H9 (cell line): ENCODE measurements around the gene PDE7B. TPM values are rescaled to one million over a fixed set of nuclear protein-coding genes. Genes with fewer than 3 reads are reported as not detected.

Source experiments
- DNase-seq: peaks from one replicate; pipeline ENCODE4 v3.0.0-alpha.2; 2017
- H2AFZ ChIP-seq: one replicate; pipeline ENCODE4 v1.6.1; 2013; ENCODE audit warnings: mild to moderate bottlenecking, low read length, control low read depth, moderate library complexity
- H2AK5ac ChIP-seq: 2 replicates; pipeline ENCODE4 v1.6.1; 2013; ENCODE audit warnings: low read length, control low read depth, mixed read lengths; ENCODE audit not compliant: insufficient read length
- H2BK120ac ChIP-seq: one replicate; pipeline ENCODE4 v1.6.1; 2013; ENCODE audit warnings: low read depth, mild to moderate bottlenecking, low read length, control low read depth, inconsistent platforms; ENCODE audit not compliant: poor library complexity, severe bottlenecking
- H2BK12ac ChIP-seq: 2 replicates; pipeline ENCODE4 v1.6.1; 2013; ENCODE audit warnings: low read length, control low read depth, mixed read lengths, low read depth; ENCODE audit not compliant: insufficient read length
- H2BK15ac ChIP-seq: 2 replicates; pipeline ENCODE4 v1.6.1; 2013; ENCODE audit warnings: low read depth, low read length, control low read depth
- H2BK20ac ChIP-seq: one replicate; pipeline ENCODE4 v1.6.1; 2013; ENCODE audit warnings: low read depth, mild to moderate bottlenecking, low read length, control low read depth, inconsistent platforms; ENCODE audit not compliant: poor library complexity, severe bottlenecking
- H2BK5ac ChIP-seq: 2 replicates; pipeline ENCODE4 v1.6.1; 2013; ENCODE audit warnings: low read length, control low read depth, mixed read lengths; ENCODE audit not compliant: insufficient read length
- H3K14ac ChIP-seq: 2 replicates; pipeline ENCODE4 v1.6.1; 2013; ENCODE audit warnings: low read length, control low read depth; ENCODE audit not compliant: insufficient read depth
- H3K18ac ChIP-seq: 2 replicates; pipeline ENCODE4 v1.6.1; 2013; ENCODE audit warnings: low read depth, mild to moderate bottlenecking, mixed read lengths, low read length, control low read depth; ENCODE audit not compliant: insufficient read length
- H3K23ac ChIP-seq: 2 replicates; pipeline ENCODE4 v1.6.1; 2013; ENCODE audit warnings: low read length, control low read depth, mixed read lengths, low read depth; ENCODE audit not compliant: insufficient read length
- H3K23me2 ChIP-seq: 2 replicates; pipeline ENCODE4 v1.6.1; 2013; ENCODE audit warnings: low read depth, mild to moderate bottlenecking, mixed read lengths, low read length, control low read depth; ENCODE audit not compliant: insufficient read length, poor library complexity, severe bottlenecking
- H3K27ac ChIP-seq: 2 replicates; pipeline ENCODE4 v1.5.1; 2013; ENCODE audit warnings: low read length, control low read depth, mixed read lengths, low read depth; ENCODE audit not compliant: insufficient read length
- H3K27me3 ChIP-seq: 2 replicates; pipeline ENCODE4 v1.6.1; 2013; ENCODE audit warnings: low read length, control low read depth, inconsistent platforms; ENCODE audit not compliant: insufficient read depth
- H3K4ac ChIP-seq: 2 replicates; pipeline ENCODE4 v1.6.1; 2013; ENCODE audit warnings: low read depth, mild to moderate bottlenecking, control low read depth, inconsistent platforms, low read length, moderate library complexity
- H3K4me1 ChIP-seq: 2 replicates; pipeline ENCODE4 v1.6.1; 2013; ENCODE audit warnings: low read length, control low read depth, inconsistent platforms; ENCODE audit not compliant: insufficient read depth
- H3K4me2 ChIP-seq: 2 replicates; pipeline ENCODE4 v1.6.1; 2013; ENCODE audit warnings: low read length, control low read depth, mixed read lengths; ENCODE audit not compliant: insufficient read length, insufficient read depth
- H3K56ac ChIP-seq: 2 replicates; pipeline ENCODE4 v1.6.1; 2013; ENCODE audit warnings: low read depth, mild to moderate bottlenecking, mixed read lengths, low read length, control low read depth; ENCODE audit not compliant: insufficient read length
- H3K79me1 ChIP-seq: 2 replicates; pipeline ENCODE4 v1.6.1; 2013; ENCODE audit warnings: low read depth, mild to moderate bottlenecking, moderate library complexity, low read length, control low read depth, inconsistent platforms; ENCODE audit not compliant: insufficient read depth, poor library complexity, severe bottlenecking
- H3K79me2 ChIP-seq: 2 replicates; pipeline ENCODE4 v1.6.1; 2013; ENCODE audit warnings: low read length, control low read depth, inconsistent platforms; ENCODE audit not compliant: insufficient read depth
- H3K9ac ChIP-seq: 2 replicates; pipeline ENCODE4 v1.6.1; 2013; ENCODE audit warnings: low read length, control low read depth, mixed read lengths; ENCODE audit not compliant: insufficient read length; ENCODE audit errors: extremely low read depth
- H3K9me3 ChIP-seq: one replicate; pipeline ENCODE4 v1.6.1; 2013; ENCODE audit warnings: low read depth, low read length, inconsistent platforms; ENCODE audit not compliant: control insufficient read depth
- H3T11ph ChIP-seq: one replicate; pipeline ENCODE4 v1.6.1; 2013; ENCODE audit warnings: mild to moderate bottlenecking, low read length, control low read depth, inconsistent platforms
- H4K20me1 ChIP-seq: one replicate; pipeline ENCODE4 v1.6.1; 2013; ENCODE audit not compliant: control insufficient read depth, insufficient read length, insufficient read depth
- H4K5ac ChIP-seq: 2 replicates; pipeline ENCODE4 v1.6.1; 2013; ENCODE audit warnings: low read depth, mild to moderate bottlenecking, mixed read lengths, low read length, control low read depth; ENCODE audit not compliant: insufficient read length
- H4K8ac ChIP-seq: replicated peaks from 2 replicates; pipeline ENCODE4 v1.6.1; 2013; ENCODE audit warnings: low read length, control low read depth, mixed read lengths, low read depth; ENCODE audit not compliant: insufficient read length
- H4K91ac ChIP-seq: 2 replicates; pipeline ENCODE4 v1.6.1; 2013; ENCODE audit warnings: low read depth, mild to moderate bottlenecking, moderate library complexity, mixed read lengths, low read length, control low read depth; ENCODE audit not compliant: insufficient read length
- H3K27ac Mint-ChIP-seq, 3 experiments: 2 replicates in 2 of 3; 3 replicates in 1 of 3; pipeline ENCODE4 v1.8.0; 2020 to 2021; ENCODE audit warnings: mixed read lengths in 3 of 3, mild to moderate bottlenecking in 1 of 3, moderate library complexity in 1 of 3
- H3K27me3 Mint-ChIP-seq: 2 replicates; pipeline ENCODE4 v1.8.0; 2021; ENCODE audit warnings: low read depth, mild to moderate bottlenecking, moderate library complexity, mixed read lengths
- H3K36me3 Mint-ChIP-seq, 3 experiments: 2 replicates in 2 of 3; 3 replicates in 1 of 3; pipeline ENCODE4 v1.8.0; 2020 to 2021; ENCODE audit warnings: low read depth in 3 of 3, mixed read lengths in 3 of 3; ENCODE audit not compliant: insufficient read depth in 1 of 3
- H3K4me1 Mint-ChIP-seq, 2 experiments: 2 replicates each; pipeline ENCODE4 v1.8.0; 2020; ENCODE audit warnings: mixed read lengths in 2 of 2
- H3K4me3 Mint-ChIP-seq, 2 experiments: 2 replicates in 1 of 2; 3 replicates in 1 of 2; pipeline ENCODE4 v1.8.0; 2020 to 2021; ENCODE audit warnings: mild to moderate bottlenecking in 2 of 2, mixed read lengths in 2 of 2, moderate library complexity in 1 of 2
- H3K9me3 Mint-ChIP-seq, 2 experiments: 2 replicates in 1 of 2; 3 replicates in 1 of 2; pipeline ENCODE4 v1.8.0; 2020; ENCODE audit warnings: mild to moderate bottlenecking in 2 of 2, mixed read lengths in 2 of 2, moderate library complexity in 1 of 2
- WGBS: extraction: QIAGEN DNeasy Blood & Tissue Kit; methylation state at CpG from one replicate; pipeline ENCODE4 v1.1.7; 2013; ENCODE audit warnings: missing lambda C conversion rate, low lambda C conversion rate, mixed read lengths; ENCODE audit not compliant: insufficient read length; ENCODE audit errors: extremely low coverage; 5-methylcytosine and 5-hydroxymethylcytosine counted together
- total RNA-seq: library from RNA; stranded (reverse); gene quantifications from 2 replicates; pipeline ENCODE4 v1.2.1, GENCODE V29; 2021
- TF ChIP-seq, protein P1 (sequence below): fragments of 200-600 bp; sonication (generic); conservative IDR thresholded peaks from 3 replicates; pipeline ENCODE4 v1.8.0; 2021; ENCODE audit warnings: antibody characterized with exemption, mild to moderate bottlenecking

PDE7B gene
- total RNA-seq, 1 experiment from 2014 or later: not detected

DNA sequence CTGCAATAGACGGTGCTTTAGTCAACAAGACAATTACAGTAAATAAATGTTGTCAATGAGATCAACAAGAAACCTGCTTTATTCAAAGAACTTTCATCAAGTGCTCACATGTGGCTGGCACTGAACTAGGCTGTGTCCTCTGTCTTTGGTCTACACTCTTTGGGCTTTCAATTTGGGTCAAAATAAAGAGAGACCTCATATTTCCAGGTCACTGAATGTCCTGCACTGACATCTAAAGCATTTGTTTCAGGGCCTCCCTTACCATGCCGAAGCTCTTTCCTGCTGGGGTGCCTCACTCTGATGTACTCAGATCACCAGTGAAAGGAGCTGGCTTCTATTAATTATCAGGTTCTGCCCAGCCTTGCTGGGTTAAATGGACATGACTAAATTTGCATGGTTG, 32.0 kb downstream of the PDE7B start:
- H3K23me2 ChIP-seq: no peaks in the 10 kb centered on the region
- no peak for DNase-seq
- H3K4me1 ChIP-seq: no peaks in the 10 kb centered on the region; the same call in 1 of the 2 replicates
- H4K8ac ChIP-seq: no peak overlapping the region
- WGBS: no CpG with 5 or more reads among the region's 2 CpGs
- no peaks in the 10 kb centered on the region for H3K79me2 ChIP-seq
- Mint-ChIP-seq H3K4me3 (no peak overlapping the region), H3K36me3 (no peaks in the 10 kb centered on the region), H3K27me3 (no peaks in the 10 kb centered on the region), H3K4me1 (0 out of 4 replicates have a peak, but pooled peaks cover 0 to 3% of the 10 kb centered on the region in 2 experiments), H3K9me3 (no peaks in the 10 kb centered on the region), H3K27ac (no peak overlapping the region)
- no peak overlapping the region for H3K27ac ChIP-seq
- no peaks in the 10 kb centered on the region for H3K79me1 ChIP-seq
- H4K20me1 ChIP-seq: no peaks in the 10 kb centered on the region
- no peak overlapping the region for H2BK12ac ChIP-seq
- no peaks in the 10 kb centered on the region for H3K9me3 ChIP-seq
- no peak overlapping the region for H2AK5ac ChIP-seq
- H2BK15ac ChIP-seq: no peak overlapping the region
- H3K56ac ChIP-seq: no peak overlapping the region
- H3K4me2 ChIP-seq: no peak overlapping the region
- H3K18ac ChIP-seq: no peak overlapping the region
- H4K5ac ChIP-seq: no peak overlapping the region
- no peak overlapping the region for H4K91ac ChIP-seq
- no peaks in the 10 kb centered on the region for H3K27me3 ChIP-seq
- H2BK5ac ChIP-seq: no peak overlapping the region
- no peak overlapping the region for H2AFZ ChIP-seq
- H2BK120ac ChIP-seq: no peak overlapping the region
- TF ChIP-seq, protein P1, sequence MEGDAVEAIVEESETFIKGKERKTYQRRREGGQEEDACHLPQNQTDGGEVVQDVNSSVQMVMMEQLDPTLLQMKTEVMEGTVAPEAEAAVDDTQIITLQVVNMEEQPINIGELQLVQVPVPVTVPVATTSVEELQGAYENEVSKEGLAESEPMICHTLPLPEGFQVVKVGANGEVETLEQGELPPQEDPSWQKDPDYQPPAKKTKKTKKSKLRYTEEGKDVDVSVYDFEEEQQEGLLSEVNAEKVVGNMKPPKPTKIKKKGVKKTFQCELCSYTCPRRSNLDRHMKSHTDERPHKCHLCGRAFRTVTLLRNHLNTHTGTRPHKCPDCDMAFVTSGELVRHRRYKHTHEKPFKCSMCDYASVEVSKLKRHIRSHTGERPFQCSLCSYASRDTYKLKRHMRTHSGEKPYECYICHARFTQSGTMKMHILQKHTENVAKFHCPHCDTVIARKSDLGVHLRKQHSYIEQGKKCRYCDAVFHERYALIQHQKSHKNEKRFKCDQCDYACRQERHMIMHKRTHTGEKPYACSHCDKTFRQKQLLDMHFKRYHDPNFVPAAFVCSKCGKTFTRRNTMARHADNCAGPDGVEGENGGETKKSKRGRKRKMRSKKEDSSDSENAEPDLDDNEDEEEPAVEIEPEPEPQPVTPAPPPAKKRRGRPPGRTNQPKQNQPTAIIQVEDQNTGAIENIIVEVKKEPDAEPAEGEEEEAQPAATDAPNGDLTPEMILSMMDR: no peak
- H2BK20ac ChIP-seq: no peak overlapping the region
- H3K9ac ChIP-seq: no peak overlapping the region
- no peak overlapping the region for H3K14ac ChIP-seq
- H3K4ac ChIP-seq: no peak overlapping the region
- no peak overlapping the region for H3K23ac ChIP-seq
- no peak overlapping the region for H3T11ph ChIP-seq
